ENCODE measurements around the gene PDIK1L.

GRCh38 chr1:26079960-26080814, 31.4 kb upstream of the PDIK1L start:
- TF ChIP-seq ZNF23 (tag by site-specific recombination; IDR thresholded peaks at IDR 0.05; ENCODE audit: borderline replicate concordance) (no peak), ZBTB20 (tag by site-specific recombination; IDR thresholded peaks at IDR 0.05) (no peak), ZBTB21 (tag by site-specific recombination; IDR thresholded peaks at IDR 0.05) (no peak), ZNF311 (tag by site-specific recombination; IDR thresholded peaks at IDR 0.05; ENCODE audit: borderline replicate concordance) (no peak)
- TF ChIP-seq, protein P1, sequence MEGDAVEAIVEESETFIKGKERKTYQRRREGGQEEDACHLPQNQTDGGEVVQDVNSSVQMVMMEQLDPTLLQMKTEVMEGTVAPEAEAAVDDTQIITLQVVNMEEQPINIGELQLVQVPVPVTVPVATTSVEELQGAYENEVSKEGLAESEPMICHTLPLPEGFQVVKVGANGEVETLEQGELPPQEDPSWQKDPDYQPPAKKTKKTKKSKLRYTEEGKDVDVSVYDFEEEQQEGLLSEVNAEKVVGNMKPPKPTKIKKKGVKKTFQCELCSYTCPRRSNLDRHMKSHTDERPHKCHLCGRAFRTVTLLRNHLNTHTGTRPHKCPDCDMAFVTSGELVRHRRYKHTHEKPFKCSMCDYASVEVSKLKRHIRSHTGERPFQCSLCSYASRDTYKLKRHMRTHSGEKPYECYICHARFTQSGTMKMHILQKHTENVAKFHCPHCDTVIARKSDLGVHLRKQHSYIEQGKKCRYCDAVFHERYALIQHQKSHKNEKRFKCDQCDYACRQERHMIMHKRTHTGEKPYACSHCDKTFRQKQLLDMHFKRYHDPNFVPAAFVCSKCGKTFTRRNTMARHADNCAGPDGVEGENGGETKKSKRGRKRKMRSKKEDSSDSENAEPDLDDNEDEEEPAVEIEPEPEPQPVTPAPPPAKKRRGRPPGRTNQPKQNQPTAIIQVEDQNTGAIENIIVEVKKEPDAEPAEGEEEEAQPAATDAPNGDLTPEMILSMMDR (tag by site-specific recombination; IDR thresholded peaks at IDR 0.05): no peak

All from HEK293 (cell line).